H1 (cell line): Measurements from ENCODE around the gene IL1A. TPM values are rescaled to one million over a fixed set of nuclear protein-coding genes. Genes with fewer than 3 reads are reported as not detected.

Experiments
- CTCF ChIP-seq, 3 experiments: IDR thresholded peaks; 1 replicate in 2 of 3; 2 replicates in 1 of 3; pipeline versions ENCODE4 v1.5.1 to v1.6.1; 2011; ENCODE audit warnings: low read length in 3 of 3, mild to moderate bottlenecking in 3 of 3, inconsistent platforms in 2 of 3, low read depth in 1 of 3, moderate library complexity in 1 of 3; ENCODE audit not compliant: insufficient read depth in 1 of 3; ENCODE audit errors: control extremely low read depth in 1 of 3
- E2F6 ChIP-seq: IDR thresholded peaks from 2 replicates; pipeline ENCODE4 v1.6.1; 2012; ENCODE audit warnings: inconsistent platforms
- GTF2F1 ChIP-seq: IDR thresholded peaks from 2 replicates; pipeline ENCODE4 v1.6.1; 2012; ENCODE audit warnings: low read depth, low read length, improper control_type of control experiment, borderline replicate concordance
- JUN ChIP-seq: IDR thresholded peaks from 2 replicates; pipeline ENCODE4 v1.6.1; 2011; ENCODE audit warnings: low read depth, mild to moderate bottlenecking, improper control_type of control experiment, low read length
- PHF8 ChIP-seq: fragments of 200-600 bp; sonication (generic); conservative IDR thresholded peaks from 2 replicates; pipeline ENCODE4 v1.7.1; 2012; ENCODE audit warnings: low read depth, mild to moderate bottlenecking, inconsistent platforms, low read length, moderate library complexity
- SIRT6 ChIP-seq: IDR thresholded peaks from one replicate; pipeline ENCODE4 v1.7.1; 2012; ENCODE audit warnings: low read length, inconsistent platforms
- TEAD4 ChIP-seq: IDR thresholded peaks from 2 replicates; pipeline ENCODE4 v1.6.1; 2012; ENCODE audit warnings: low read depth, low read length, inconsistent platforms, mixed read lengths
- YY1 ChIP-seq: IDR thresholded peaks from 2 replicates; pipeline ENCODE4 v1.6.1; 2011; ENCODE audit warnings: low read depth, mild to moderate bottlenecking, low read length
- polyA plus RNA-seq, 7 experiments: library from polyadenylated mRNA; depleted of rRNA in 3 of 7; stranded (reverse) in 5 of 7; unstranded in 2 of 7; fragments of >200 nt in 5 of 7; fragments of 200-250 nt in 2 of 7; gene quantifications; 1 replicate in 5 of 7; 2 replicates in 1 of 7; 4 replicates in 1 of 7; pipeline versions ENCODE4 v1.2.1 to v1.2.3, GENCODE V29; 2011 to 2013; ENCODE audit warnings: missing spikeins in 2 of 7, mixed read lengths in 2 of 7
- total RNA-seq: library from RNA; stranded (reverse); fragmentation: NEBNext Ultra II Directional; extraction: Animal tissue kit (Norgen Biotek cat#: 25700); gene quantifications from 2 replicates; pipeline ENCODE4 v1.2.1, GENCODE V29; 2021

The IL1A gene
- total and polyA plus RNA-seq, 2 of the 8 experiments (the other 6 are each of a cell fraction or from before 2014, with no cell fraction given), result 0.32 to 0.74 TPM

GRCh38 chr2:112726487-112727190 is 57.7 kb downstream of the IL1A start (continued):
- TF ChIP-seq E2F6 (no peak), PHF8 (no peak), YY1 (peak; percentile 42; the same call in 1 of the 2 replicates), GTF2F1 (no peak; the same call in 1 of the 2 replicates), CTCF (IDR thresholded peaks at IDR 0.05; ENCODE audit: control extremely low read depth in 1 of 3, insufficient read depth in 1 of 3, low read depth in 1 of 3, low read length in 3 of 3) (peak in 2 of 3 experiments; percentile 98; a peak in 3 of 4 replicates), SIRT6 (no peak), JUN (no peak), TEAD4 (peak; percentile 84)
